ENCODE results near the gene DMXL1. TPM values are rescaled to one million over a fixed set of nuclear protein-coding genes. Genes with fewer than 3 reads are reported as not detected.

Gene DMXL1
- total and polyA plus RNA-seq, 7 donors: 6.7 to 106 (median 50.8) TPM

GRCh38 chr5:119080936-119081335, 10.0 kb downstream of the DMXL1 start:
- TF ChIP-seq EP300 (IDR thresholded peaks at IDR 0.05) (no peak), POLR2AphosphoS5 (IDR thresholded peaks at IDR 0.05) (no peak), POLR2A (IDR thresholded peaks at IDR 0.05) (no peak), CTCF (IDR thresholded peaks at IDR 0.05) (no peak)
- H3K4me1 ChIP-seq: peaks cover 0 to 35% (median 21%) of the 10 kb centered on the region in 4 donors
- no peak for DNase-seq

GRCh38 chr5:119082691-119083090, 11.8 kb downstream of the DMXL1 start:
- Histone ChIP-seq H3K27me3 (no peaks in the 10 kb centered on the region), H3K27ac (no peak overlapping the region), H3K4me3 (no peak overlapping the region), H3K36me3 (no peaks in the 10 kb centered on the region), H3K9me3 (no peaks in the 10 kb centered on the region), H3K4me1 (peaks cover 0 to 24% (median 18%) of the 10 kb centered on the region in 4 donors)
- 82 to 89% methylated on average over 3 of the region's 3 CpGs for WGBS, 2 donors
- no peak for DNase-seq
- intact Hi-C loops (cut with DNase I): no loop called here
- no peak for TF ChIP-seq EP300 (IDR thresholded peaks at IDR 0.05)
- no peak for TF ChIP-seq CTCF (IDR thresholded peaks at IDR 0.05)
- TF ChIP-seq POLR2A (IDR thresholded peaks at IDR 0.05): no peak
- TF ChIP-seq POLR2AphosphoS5 (IDR thresholded peaks at IDR 0.05): no peak

More at GRCh38 chr5:119080936-119081335, 10.0 kb downstream of the DMXL1 start:
- no peaks in the 10 kb centered on the region for H3K9me3 ChIP-seq
- intact Hi-C loops (cut with DNase I): no loop called here
- WGBS, 2 donors: 73 to 82% methylated on average over 1 of the region's 1 CpG
- H3K4me3 ChIP-seq: no peak overlapping the region
- H3K27ac ChIP-seq: no peak overlapping the region
- H3K27me3 ChIP-seq: no peaks in the 10 kb centered on the region
- no peaks in the 10 kb centered on the region for H3K36me3 ChIP-seq

- intact Hi-C loops (cut with DNase I): no loop called here
- 83 to 95% methylated on average over 3 of the region's 3 CpGs for WGBS, 2 donors
- TF ChIP-seq POLR2A (IDR thresholded peaks at IDR 0.05): no peak
- TF ChIP-seq EP300 (IDR thresholded peaks at IDR 0.05): no peak
- no peak for TF ChIP-seq CTCF (IDR thresholded peaks at IDR 0.05)
- no peak for TF ChIP-seq POLR2AphosphoS5 (IDR thresholded peaks at IDR 0.05)
- H3K9me3 ChIP-seq: no peaks in the 10 kb centered on the region
- H3K27ac ChIP-seq: no peak overlapping the region
- DNase-seq: no peak
- H3K36me3 ChIP-seq: no peaks in the 10 kb centered on the region
- H3K4me1 ChIP-seq: peaks cover 0 to 23% (median 11%) of the 10 kb centered on the region in 4 donors
- H3K4me3 ChIP-seq: no peak overlapping the region
- no peaks in the 10 kb centered on the region for H3K27me3 ChIP-seq
These were observed 12.8 kb downstream of the DMXL1 start for GRCh38 chr5:119083679-119084078.

- no peaks in the 10 kb centered on the region for H3K36me3 ChIP-seq
- H3K4me3 ChIP-seq: no peak overlapping the region
- no peak overlapping the region for H3K27ac ChIP-seq
- peaks cover 0 to 7% (median 2%) of the 10 kb centered on the region in 4 donors for H3K4me1 ChIP-seq
- no peak for DNase-seq
- 24 to 65% methylated on average over 2 of the region's 2 CpGs for WGBS, 2 donors
- TF ChIP-seq CTCF (IDR thresholded peaks at IDR 0.05): no peak
- TF ChIP-seq POLR2A (IDR thresholded peaks at IDR 0.05): no peak
- TF ChIP-seq POLR2AphosphoS5 (IDR thresholded peaks at IDR 0.05): no peak
- no peak for TF ChIP-seq EP300 (IDR thresholded peaks at IDR 0.05)
- no peaks in the 10 kb centered on the region for H3K27me3 ChIP-seq
- H3K9me3 ChIP-seq: no peaks in the 10 kb centered on the region
- intact Hi-C loops (cut with DNase I): no loop called here
These were observed 17.6 kb downstream of the DMXL1 start for GRCh38 chr5:119088438-119088837.

- intact Hi-C loops (cut with DNase I): no loop called here
- Histone ChIP-seq H3K4me1 (no peaks in the 10 kb centered on the region), H3K4me3 (no peak overlapping the region), H3K36me3 (peaks cover 0 to 14% (median 0%) of the 10 kb centered on the region in 4 donors), H3K27me3 (no peaks in the 10 kb centered on the region), H3K9me3 (no peaks in the 10 kb centered on the region), H3K27ac (no peak overlapping the region)
- DNase-seq: no peak
- no peak for TF ChIP-seq CTCF (IDR thresholded peaks at IDR 0.05)
- TF ChIP-seq POLR2AphosphoS5 (IDR thresholded peaks at IDR 0.05): no peak
- TF ChIP-seq EP300 (IDR thresholded peaks at IDR 0.05): no peak
- no peak for TF ChIP-seq POLR2A (IDR thresholded peaks at IDR 0.05)
These were observed 24.7 kb downstream of the DMXL1 start for GRCh38 chr5:119095611-119096010.
